HepG2 (cell line): Measurements from ENCODE around the gene HSPB6. TPM values are rescaled to one million over a fixed set of nuclear protein-coding genes. Genes with fewer than 3 reads are reported as not detected.

Source experiments
- CEBPZ ChIP-seq: IDR thresholded peaks from 2 replicates; pipeline ENCODE4 v1.6.1; 2012; ENCODE audit warnings: low read length, improper control_type of control experiment
- GTF2F1 ChIP-seq: fragments of 150-350 bp; IDR thresholded peaks from 2 replicates; pipeline ENCODE4 v1.6.1; 2014; ENCODE audit warnings: low read length
- HNF4G ChIP-seq, 2 experiments: sonication (generic) in 1 of 2; formaldehyde crosslinking in 1 of 2; IDR thresholded peaks; 2 replicates each; pipeline versions ENCODE4 v1.4.0 to v1.6.1; 2011 to 2020; ENCODE audit warnings: borderline replicate concordance in 2 of 2, low read depth in 2 of 2, mild to moderate bottlenecking in 2 of 2, low read length in 1 of 2, missing genetic modification reagents in 1 of 2, moderate library complexity in 1 of 2
- HNRNPLL ChIP-seq: fragments of 200-400 bp; formaldehyde crosslinking; IDR thresholded peaks from 2 replicates; pipeline ENCODE4 v1.6.1; 2017; ENCODE audit warnings: mild to moderate bottlenecking, low read depth, low read length; ENCODE audit not compliant: poor library complexity, severe bottlenecking
- KDM3A ChIP-seq: IDR thresholded peaks from 2 replicates; pipeline ENCODE4 v1.6.1; 2018; ENCODE audit warnings: low read depth, missing compliant biosample characterization
- NCOA1 ChIP-seq: sonication (generic); formaldehyde crosslinking; IDR thresholded peaks from 2 replicates; pipeline ENCODE4 v1.9.0; 2021; ENCODE audit warnings: missing genetic modification reagents
- ONECUT2 ChIP-seq: sonication (generic); formaldehyde crosslinking; IDR thresholded peaks from 2 replicates; pipeline ENCODE4 v1.4.0; 2020; ENCODE audit warnings: missing genetic modification reagents
- SAFB2 ChIP-seq: sonication (generic); formaldehyde crosslinking; IDR thresholded peaks from 2 replicates; pipeline ENCODE4 v1.5.1; 2020; ENCODE audit warnings: missing genetic modification reagents, low read depth, mild to moderate bottlenecking, borderline replicate concordance
- STAG1 ChIP-seq: sonication (generic); formaldehyde crosslinking; IDR thresholded peaks from 2 replicates; pipeline ENCODE4 v1.4.0; 2020; ENCODE audit warnings: missing genetic modification reagents
- STAT5B ChIP-seq: sonication (generic); formaldehyde crosslinking; IDR thresholded peaks from 2 replicates; pipeline ENCODE4 v1.4.0; 2020; ENCODE audit warnings: missing genetic modification reagents
- STAT6 ChIP-seq: sonication (generic); formaldehyde crosslinking; IDR thresholded peaks from 2 replicates; pipeline ENCODE4 v1.4.0; 2020; ENCODE audit warnings: missing genetic modification reagents, mild to moderate bottlenecking, borderline replicate concordance
- TCF12 ChIP-seq, 2 experiments: fragments of 450-650 bp in 1 of 2; sonication (generic) in 1 of 2; formaldehyde crosslinking in 1 of 2; IDR thresholded peaks; 2 replicates each; pipeline versions ENCODE4 v1.6.1 to v1.8.0; 2017 to 2022; ENCODE audit warnings: antibody characterized with exemption in 1 of 2, mild to moderate bottlenecking in 1 of 2, missing genetic modification reagents in 1 of 2, moderate library complexity in 1 of 2
- ZBTB10 ChIP-seq: sonication (generic); formaldehyde crosslinking; IDR thresholded peaks from 2 replicates; pipeline ENCODE4 v1.4.0; 2020; ENCODE audit warnings: missing genetic modification reagents, borderline replicate concordance
- ZFX ChIP-seq: sonication (generic); formaldehyde crosslinking; IDR thresholded peaks from 2 replicates; pipeline ENCODE4 v1.4.0; 2020; ENCODE audit warnings: mild to moderate bottlenecking, low read depth, missing genetic modification reagents, moderate library complexity
- ZNF30 ChIP-seq: sonication (generic); formaldehyde crosslinking; IDR thresholded peaks from 2 replicates; pipeline ENCODE4 v1.5.0; 2020; ENCODE audit warnings: mild to moderate bottlenecking, missing genetic modification reagents
- ZNF44 ChIP-seq: sonication (generic); formaldehyde crosslinking; IDR thresholded peaks from 2 replicates; pipeline ENCODE4 v1.5.1; 2020; ENCODE audit warnings: mild to moderate bottlenecking, missing genetic modification reagents
- polyA plus RNA-seq, 8 experiments: library from polyadenylated mRNA; depleted of rRNA in 3 of 8; stranded (reverse) in 7 of 8; unstranded in 1 of 8; fragments of >200 nt; fragmentation: Illumina TruSeq in 4 of 8; extraction: Trizol in 4 of 8; gene quantifications; 2 replicates each; pipeline versions ENCODE4 v1.2.1 to v1.2.3, GENCODE V29; 2011 to 2016; ENCODE audit warnings: low read depth in 4 of 8, missing spikeins in 1 of 8, mixed read lengths in 1 of 8; ENCODE audit not compliant: insufficient read depth in 1 of 8
- total RNA-seq, 5 experiments: library from RNA; depleted of rRNA; stranded (reverse); fragments of >200 nt; fragmentation: Illumina TruSeq; extraction: Trizol; gene quantifications; 2 replicates each; pipeline ENCODE4 v1.2.3, GENCODE V29; 2016; ENCODE audit warnings: low read depth in 1 of 5
- TF ChIP-seq, protein P1 (sequence below): sonication (generic); formaldehyde crosslinking; IDR thresholded peaks from 2 replicates; pipeline ENCODE4 v1.5.0; 2020; ENCODE audit warnings: mild to moderate bottlenecking, low read depth, missing genetic modification reagents, borderline replicate concordance

HSPB6 gene
- total and polyA plus RNA-seq, 2 of the 13 experiments (the other 11 are each of a cell fraction or from before 2014, with no cell fraction given) = 0.18 TPM; not detected in 1

GRCh38 chr19:35790981-35791813, 34.4 kb upstream of the HSPB6 start (continued):
- TF ChIP-seq STAT5B (no peak), HNF4G (IDR thresholded peaks at IDR 0.05; ENCODE audit: borderline replicate concordance, low read depth, low read length) (no peak), HNF4G (CRISPR knock-in tag; IDR thresholded peaks at IDR 0.05; ENCODE audit: borderline replicate concordance, low read depth) (no peak), HNRNPLL (peak; percentile 14), SAFB2 (CRISPR knock-in tag) (no peak), GTF2F1 (no peak), ZFX (peak; percentile 72), NCOA1 (no peak), STAG1 (CRISPR knock-in tag) (peak; percentile 72), STAT6 (CRISPR knock-in tag) (no peak), ZNF44 (CRISPR knock-in tag) (no peak), TCF12 (IDR thresholded peaks at IDR 0.05) (no peak), TCF12 (CRISPR knock-in tag; IDR thresholded peaks at IDR 0.05) (no peak), CEBPZ (no peak), KDM3A (CRISPR knock-in tag) (no peak), ONECUT2 (CRISPR knock-in tag) (no peak), ZNF30 (no peak), ZBTB10 (no peak)
- TF ChIP-seq, protein P1, sequence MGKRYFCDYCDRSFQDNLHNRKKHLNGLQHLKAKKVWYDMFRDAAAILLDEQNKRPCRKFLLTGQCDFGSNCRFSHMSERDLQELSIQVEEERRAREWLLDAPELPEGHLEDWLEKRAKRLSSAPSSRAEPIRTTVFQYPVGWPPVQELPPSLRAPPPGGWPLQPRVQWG = no peak
